HepG2 (cell line): ENCODE results near the gene KRCC1. TPM values are rescaled to one million over a fixed set of nuclear protein-coding genes. Genes with fewer than 3 reads are reported as not detected.
A peak's percentile ranks its signal among the peaks of the same experiment; 100 is the strongest.

Experiments
- CHD4 ChIP-seq: fragments of 200-600 bp; sonication (generic); IDR thresholded peaks from 2 replicates; pipeline ENCODE4 v1.7.0; 2017; ENCODE audit warnings: mild to moderate bottlenecking, low read length, borderline replicate concordance
- ESRRA ChIP-seq: sonication (generic); formaldehyde crosslinking; IDR thresholded peaks from 2 replicates; pipeline ENCODE4 v1.5.1; 2020; ENCODE audit warnings: mild to moderate bottlenecking, low read depth, missing genetic modification reagents
- GATA4 ChIP-seq: sonication (generic); IDR thresholded peaks from 2 replicates; pipeline ENCODE4 v1.6.1; 2016; ENCODE audit warnings: antibody characterized with exemption, low read depth, borderline replicate concordance
- KDM5A ChIP-seq: fragments of 200-600 bp; sonication (generic); IDR thresholded peaks from 2 replicates; pipeline ENCODE4 v1.7.0; 2018; ENCODE audit warnings: antibody characterized with exemption, mild to moderate bottlenecking, low read length, borderline replicate concordance
- NFE2L2 ChIP-seq: fragments of 150-350 bp; IDR thresholded peaks from 2 replicates; pipeline ENCODE4 v1.6.1; 2014; ENCODE audit warnings: low read length
- RAD51 ChIP-seq: fragments of 450-650 bp; IDR thresholded peaks from 2 replicates; pipeline ENCODE4 v1.6.1; 2016; ENCODE audit warnings: borderline replicate concordance
- SAFB2 ChIP-seq: sonication (generic); formaldehyde crosslinking; IDR thresholded peaks from 2 replicates; pipeline ENCODE4 v1.5.1; 2020; ENCODE audit warnings: missing genetic modification reagents, low read depth, mild to moderate bottlenecking, borderline replicate concordance
- SKI ChIP-seq: fragments of 450-650 bp; IDR thresholded peaks from one replicate; pipeline ENCODE4 v1.6.1; 2018; ENCODE audit warnings: mild to moderate bottlenecking; ENCODE audit not compliant: partially characterized antibody
- SP5 ChIP-seq: IDR thresholded peaks from 2 replicates; pipeline ENCODE4 v1.6.1; 2016; ENCODE audit warnings: low read depth, borderline replicate concordance
- ZFY ChIP-seq: sonication (generic); formaldehyde crosslinking; IDR thresholded peaks from 2 replicates; pipeline ENCODE4 v1.4.0; 2020; ENCODE audit warnings: missing genetic modification reagents
- ZNF253 ChIP-seq: sonication (generic); formaldehyde crosslinking; IDR thresholded peaks from 2 replicates; pipeline ENCODE4 v1.8.0; 2022; ENCODE audit warnings: mild to moderate bottlenecking, missing genetic modification reagents, borderline replicate concordance
- ZNF510 ChIP-seq: sonication (generic); formaldehyde crosslinking; IDR thresholded peaks from 2 replicates; pipeline ENCODE4 v1.4.0; 2020; ENCODE audit warnings: low read depth, mild to moderate bottlenecking, missing genetic modification reagents
- ZNF569 ChIP-seq: sonication (generic); formaldehyde crosslinking; IDR thresholded peaks from 2 replicates; pipeline ENCODE4 v1.5.0; 2020; ENCODE audit warnings: mild to moderate bottlenecking, missing genetic modification reagents, moderate library complexity, borderline replicate concordance
- ZZZ3 ChIP-seq: sonication (generic); formaldehyde crosslinking; IDR thresholded peaks from 2 replicates; pipeline ENCODE4 v1.4.0; 2020; ENCODE audit warnings: missing genetic modification reagents, mild to moderate bottlenecking, borderline replicate concordance
- polyA plus RNA-seq, 8 experiments: library from polyadenylated mRNA; depleted of rRNA in 3 of 8; stranded (reverse) in 7 of 8; unstranded in 1 of 8; fragments of >200 nt; fragmentation: Illumina TruSeq in 4 of 8; extraction: Trizol in 4 of 8; gene quantifications; 2 replicates each; pipeline versions ENCODE4 v1.2.1 to v1.2.3, GENCODE V29; 2011 to 2016; ENCODE audit warnings: low read depth in 4 of 8, missing spikeins in 1 of 8, mixed read lengths in 1 of 8; ENCODE audit not compliant: insufficient read depth in 1 of 8
- total RNA-seq, 5 experiments: library from RNA; depleted of rRNA; stranded (reverse); fragments of >200 nt; fragmentation: Illumina TruSeq; extraction: Trizol; gene quantifications; 2 replicates each; pipeline ENCODE4 v1.2.3, GENCODE V29; 2016; ENCODE audit warnings: low read depth in 1 of 5
- TF ChIP-seq, protein P1 (sequence below): sonication (generic); formaldehyde crosslinking; IDR thresholded peaks from 2 replicates; pipeline ENCODE4 v1.4.0; 2020; ENCODE audit warnings: missing genetic modification reagents
- TF ChIP-seq, protein P2 (sequence below): sonication (generic); formaldehyde crosslinking; IDR thresholded peaks from 2 replicates; pipeline ENCODE4 v1.4.0; 2020; ENCODE audit warnings: missing genetic modification reagents, borderline replicate concordance
- TF ChIP-seq, protein P3 (sequence below): IDR thresholded peaks from 2 replicates; pipeline ENCODE4 v1.6.1; 2016; ENCODE audit warnings: low read depth, borderline replicate concordance
- TF ChIP-seq, protein P4 (sequence below): sonication (generic); formaldehyde crosslinking; IDR thresholded peaks from 2 replicates; pipeline ENCODE4 v1.5.0; 2020; ENCODE audit warnings: missing genetic modification reagents
- TF ChIP-seq, protein P5 (sequence below): sonication (generic); formaldehyde crosslinking; IDR thresholded peaks from 2 replicates; pipeline ENCODE4 v1.5.1; 2020; ENCODE audit warnings: missing genetic modification reagents, mild to moderate bottlenecking, borderline replicate concordance

The KRCC1 gene
- total and polyA plus RNA-seq, 2 of the 13 experiments (the other 11 are each of a cell fraction or from before 2014, with no cell fraction given) = 6.5 to 7.7 TPM

DNA sequence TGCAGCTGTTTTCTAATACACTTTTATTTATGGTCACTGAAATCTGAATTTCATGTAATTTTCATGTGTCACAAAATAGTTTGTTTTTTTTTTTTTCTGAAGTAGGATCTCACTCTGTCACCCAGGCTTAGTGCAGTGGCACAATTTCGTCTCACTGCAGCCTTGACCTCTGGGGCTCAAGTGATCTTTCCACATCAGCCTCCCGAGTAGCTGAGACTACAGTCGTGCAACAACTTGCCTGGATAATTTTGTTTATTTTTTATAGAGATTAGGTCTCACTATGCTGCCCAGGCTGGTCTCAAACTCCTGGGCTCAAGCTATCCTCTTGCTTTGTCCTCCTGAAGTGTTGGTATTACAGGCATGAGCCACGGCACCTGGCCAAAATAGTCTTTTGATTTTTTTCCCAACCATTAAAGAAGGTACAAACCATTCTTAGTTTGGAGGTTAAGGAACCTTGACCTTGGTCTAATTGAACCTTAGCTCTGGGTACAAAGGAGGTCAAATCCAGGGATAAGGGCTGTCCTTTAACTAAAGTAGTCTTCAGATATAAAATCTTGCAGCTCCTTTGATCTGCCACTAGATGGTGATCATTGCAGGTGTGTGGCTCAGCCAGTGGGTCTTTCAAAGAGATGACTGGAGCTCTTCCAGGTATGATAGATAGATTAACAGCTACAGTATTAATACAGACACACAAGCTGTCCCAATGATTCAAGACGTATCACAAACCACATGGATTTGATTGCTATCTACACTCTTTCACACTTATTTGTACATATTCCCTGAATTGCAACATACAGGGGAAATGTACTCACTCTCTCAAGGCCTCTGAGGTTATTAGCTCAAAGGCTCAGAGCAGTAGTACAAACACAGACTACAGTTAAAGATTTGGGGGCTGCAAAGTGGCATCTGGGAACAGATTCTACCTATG is 4.7 kb upstream of the KRCC1 start (continued):
- TF ChIP-seq, protein P1, sequence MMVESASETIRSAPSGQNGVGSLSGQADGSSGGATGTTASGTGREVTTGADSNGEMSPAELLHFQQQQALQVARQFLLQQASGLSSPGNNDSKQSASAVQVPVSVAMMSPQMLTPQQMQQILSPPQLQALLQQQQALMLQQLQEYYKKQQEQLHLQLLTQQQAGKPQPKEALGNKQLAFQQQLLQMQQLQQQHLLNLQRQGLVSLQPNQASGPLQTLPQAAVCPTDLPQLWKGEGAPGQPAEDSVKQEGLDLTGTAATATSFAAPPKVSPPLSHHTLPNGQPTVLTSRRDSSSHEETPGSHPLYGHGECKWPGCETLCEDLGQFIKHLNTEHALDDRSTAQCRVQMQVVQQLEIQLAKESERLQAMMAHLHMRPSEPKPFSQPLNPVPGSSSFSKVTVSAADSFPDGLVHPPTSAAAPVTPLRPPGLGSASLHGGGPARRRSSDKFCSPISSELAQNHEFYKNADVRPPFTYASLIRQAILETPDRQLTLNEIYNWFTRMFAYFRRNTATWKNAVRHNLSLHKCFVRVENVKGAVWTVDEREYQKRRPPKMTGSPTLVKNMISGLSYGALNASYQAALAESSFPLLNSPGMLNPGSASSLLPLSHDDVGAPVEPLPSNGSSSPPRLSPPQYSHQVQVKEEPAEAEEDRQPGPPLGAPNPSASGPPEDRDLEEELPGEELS = no peak; the same call in 1 of the 2 replicates
- no peak for TF ChIP-seq SP5 (CRISPR knock-in tag)
- TF ChIP-seq SKI = no peak
- no peak for TF ChIP-seq KDM5A
- TF ChIP-seq ZZZ3 (CRISPR knock-in tag) = no peak
- no peak for TF ChIP-seq ESRRA
- no peak for TF ChIP-seq NFE2L2
- TF ChIP-seq ZNF569 = no peak
- TF ChIP-seq SAFB2 (CRISPR knock-in tag) = no peak
- TF ChIP-seq GATA4 = no peak
- TF ChIP-seq ZNF510 (CRISPR knock-in tag) = no peak
- TF ChIP-seq ZNF253 (CRISPR knock-in tag) = no peak
- TF ChIP-seq, protein P2, sequence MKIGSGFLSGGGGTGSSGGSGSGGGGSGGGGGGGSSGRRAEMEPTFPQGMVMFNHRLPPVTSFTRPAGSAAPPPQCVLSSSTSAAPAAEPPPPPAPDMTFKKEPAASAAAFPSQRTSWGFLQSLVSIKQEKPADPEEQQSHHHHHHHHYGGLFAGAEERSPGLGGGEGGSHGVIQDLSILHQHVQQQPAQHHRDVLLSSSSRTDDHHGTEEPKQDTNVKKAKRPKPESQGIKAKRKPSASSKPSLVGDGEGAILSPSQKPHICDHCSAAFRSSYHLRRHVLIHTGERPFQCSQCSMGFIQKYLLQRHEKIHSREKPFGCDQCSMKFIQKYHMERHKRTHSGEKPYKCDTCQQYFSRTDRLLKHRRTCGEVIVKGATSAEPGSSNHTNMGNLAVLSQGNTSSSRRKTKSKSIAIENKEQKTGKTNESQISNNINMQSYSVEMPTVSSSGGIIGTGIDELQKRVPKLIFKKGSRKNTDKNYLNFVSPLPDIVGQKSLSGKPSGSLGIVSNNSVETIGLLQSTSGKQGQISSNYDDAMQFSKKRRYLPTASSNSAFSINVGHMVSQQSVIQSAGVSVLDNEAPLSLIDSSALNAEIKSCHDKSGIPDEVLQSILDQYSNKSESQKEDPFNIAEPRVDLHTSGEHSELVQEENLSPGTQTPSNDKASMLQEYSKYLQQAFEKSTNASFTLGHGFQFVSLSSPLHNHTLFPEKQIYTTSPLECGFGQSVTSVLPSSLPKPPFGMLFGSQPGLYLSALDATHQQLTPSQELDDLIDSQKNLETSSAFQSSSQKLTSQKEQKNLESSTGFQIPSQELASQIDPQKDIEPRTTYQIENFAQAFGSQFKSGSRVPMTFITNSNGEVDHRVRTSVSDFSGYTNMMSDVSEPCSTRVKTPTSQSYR (CRISPR knock-in tag) = no peak; the same call in 1 of the 2 replicates
- TF ChIP-seq, protein P3, sequence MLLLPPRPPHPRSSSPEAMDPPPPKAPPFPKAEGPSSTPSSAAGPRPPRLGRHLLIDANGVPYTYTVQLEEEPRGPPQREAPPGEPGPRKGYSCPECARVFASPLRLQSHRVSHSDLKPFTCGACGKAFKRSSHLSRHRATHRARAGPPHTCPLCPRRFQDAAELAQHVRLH (CRISPR knock-in tag) = no peak
- no peak for TF ChIP-seq RAD51
- no peak for TF ChIP-seq CHD4
- TF ChIP-seq, protein P4, sequence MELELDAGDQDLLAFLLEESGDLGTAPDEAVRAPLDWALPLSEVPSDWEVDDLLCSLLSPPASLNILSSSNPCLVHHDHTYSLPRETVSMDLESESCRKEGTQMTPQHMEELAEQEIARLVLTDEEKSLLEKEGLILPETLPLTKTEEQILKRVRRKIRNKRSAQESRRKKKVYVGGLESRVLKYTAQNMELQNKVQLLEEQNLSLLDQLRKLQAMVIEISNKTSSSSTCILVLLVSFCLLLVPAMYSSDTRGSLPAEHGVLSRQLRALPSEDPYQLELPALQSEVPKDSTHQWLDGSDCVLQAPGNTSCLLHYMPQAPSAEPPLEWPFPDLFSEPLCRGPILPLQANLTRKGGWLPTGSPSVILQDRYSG (CRISPR knock-in tag) = no peak
- TF ChIP-seq, protein P5, sequence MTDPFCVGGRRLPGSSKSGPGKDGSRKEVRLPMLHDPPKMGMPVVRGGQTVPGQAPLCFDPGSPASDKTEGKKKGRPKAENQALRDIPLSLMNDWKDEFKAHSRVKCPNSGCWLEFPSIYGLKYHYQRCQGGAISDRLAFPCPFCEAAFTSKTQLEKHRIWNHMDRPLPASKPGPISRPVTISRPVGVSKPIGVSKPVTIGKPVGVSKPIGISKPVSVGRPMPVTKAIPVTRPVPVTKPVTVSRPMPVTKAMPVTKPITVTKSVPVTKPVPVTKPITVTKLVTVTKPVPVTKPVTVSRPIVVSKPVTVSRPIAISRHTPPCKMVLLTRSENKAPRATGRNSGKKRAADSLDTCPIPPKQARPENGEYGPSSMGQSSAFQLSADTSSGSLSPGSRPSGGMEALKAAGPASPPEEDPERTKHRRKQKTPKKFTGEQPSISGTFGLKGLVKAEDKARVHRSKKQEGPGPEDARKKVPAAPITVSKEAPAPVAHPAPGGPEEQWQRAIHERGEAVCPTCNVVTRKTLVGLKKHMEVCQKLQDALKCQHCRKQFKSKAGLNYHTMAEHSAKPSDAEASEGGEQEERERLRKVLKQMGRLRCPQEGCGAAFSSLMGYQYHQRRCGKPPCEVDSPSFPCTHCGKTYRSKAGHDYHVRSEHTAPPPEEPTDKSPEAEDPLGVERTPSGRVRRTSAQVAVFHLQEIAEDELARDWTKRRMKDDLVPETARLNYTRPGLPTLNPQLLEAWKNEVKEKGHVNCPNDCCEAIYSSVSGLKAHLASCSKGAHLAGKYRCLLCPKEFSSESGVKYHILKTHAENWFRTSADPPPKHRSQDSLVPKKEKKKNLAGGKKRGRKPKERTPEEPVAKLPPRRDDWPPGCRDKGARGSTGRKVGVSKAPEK (CRISPR knock-in tag) = 0 out of 2 replicates have a peak, but pooled peaks have one; percentile 45
- no peak for TF ChIP-seq ZFY (CRISPR knock-in tag)
